Measurements from ENCODE around the gene HPSE2. TPM values are rescaled to one million over a fixed set of nuclear protein-coding genes. Genes with fewer than 3 reads are reported as not detected.

Gene HPSE2
- total RNA-seq, 1 experiment from 2014 or later, result 0.20 TPM

DNA sequence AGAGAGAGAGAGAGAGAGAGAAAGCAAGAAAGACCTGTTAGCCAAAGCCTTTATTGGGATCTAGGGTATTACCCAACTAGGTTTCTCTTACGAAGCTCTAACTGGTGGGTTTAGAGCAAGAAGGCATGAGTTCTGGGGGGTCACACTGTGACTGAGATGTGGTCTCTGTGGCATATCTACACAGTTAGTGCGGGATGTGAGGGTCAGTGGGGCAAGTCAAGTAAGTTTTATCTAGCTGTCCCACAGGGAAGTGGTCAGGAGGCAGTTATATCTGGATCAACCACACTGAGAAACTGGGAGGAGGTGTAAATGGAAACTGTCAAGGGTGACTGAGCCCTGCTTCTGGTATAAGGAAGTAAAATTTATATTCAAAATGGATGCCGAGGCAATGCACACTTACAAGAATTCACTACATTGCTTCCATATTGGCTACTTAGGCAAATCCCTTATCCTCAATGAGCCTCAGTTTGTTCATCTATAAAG lies 457.3 kb downstream of the HPSE2 start:
- Mint-ChIP-seq H3K9me3 (no peaks in the 10 kb centered on the region), H3K36me3 (ENCODE audit: insufficient read depth in 1 of 3, low read depth in 3 of 3) (no peaks in the 10 kb centered on the region; a peak in 1 of 7 replicates), H3K4me3 (no peak overlapping the region), H3K27me3 (ENCODE audit: low read depth) (peaks cover 2% of the 10 kb centered on the region; the same call in 1 of the 2 replicates), H3K27ac (no peak overlapping the region), H3K4me1 (no peaks in the 10 kb centered on the region)
- H3K9ac ChIP-seq (ENCODE audit: extremely low read depth, insufficient read length, low read length), result no peak overlapping the region
- no peak overlapping the region for H3K4ac ChIP-seq (ENCODE audit: low read depth, low read length)
- H3K79me2 ChIP-seq (ENCODE audit: insufficient read depth, low read length), result no peaks in the 10 kb centered on the region
- no peaks in the 10 kb centered on the region for H3K27me3 ChIP-seq (ENCODE audit: insufficient read depth, low read length)
- H3K4me2 ChIP-seq (ENCODE audit: insufficient read depth, insufficient read length, low read length), result no peak overlapping the region
- H4K8ac ChIP-seq (replicated peaks; ENCODE audit: insufficient read length, low read depth, low read length), result no peak overlapping the region
- H3K79me1 ChIP-seq (ENCODE audit: insufficient read depth, low read depth, low read length, poor library complexity, severe bottlenecking), result no peaks in the 10 kb centered on the region
- H4K20me1 ChIP-seq (ENCODE audit: control insufficient read depth, insufficient read depth, insufficient read length), result no peaks in the 10 kb centered on the region
- no peak overlapping the region for H4K91ac ChIP-seq (ENCODE audit: insufficient read length, low read depth, low read length)
- no peak overlapping the region for H2BK15ac ChIP-seq (ENCODE audit: low read depth, low read length)
- no peak overlapping the region for H2AFZ ChIP-seq (ENCODE audit: low read length)
- TF ChIP-seq, protein P1, sequence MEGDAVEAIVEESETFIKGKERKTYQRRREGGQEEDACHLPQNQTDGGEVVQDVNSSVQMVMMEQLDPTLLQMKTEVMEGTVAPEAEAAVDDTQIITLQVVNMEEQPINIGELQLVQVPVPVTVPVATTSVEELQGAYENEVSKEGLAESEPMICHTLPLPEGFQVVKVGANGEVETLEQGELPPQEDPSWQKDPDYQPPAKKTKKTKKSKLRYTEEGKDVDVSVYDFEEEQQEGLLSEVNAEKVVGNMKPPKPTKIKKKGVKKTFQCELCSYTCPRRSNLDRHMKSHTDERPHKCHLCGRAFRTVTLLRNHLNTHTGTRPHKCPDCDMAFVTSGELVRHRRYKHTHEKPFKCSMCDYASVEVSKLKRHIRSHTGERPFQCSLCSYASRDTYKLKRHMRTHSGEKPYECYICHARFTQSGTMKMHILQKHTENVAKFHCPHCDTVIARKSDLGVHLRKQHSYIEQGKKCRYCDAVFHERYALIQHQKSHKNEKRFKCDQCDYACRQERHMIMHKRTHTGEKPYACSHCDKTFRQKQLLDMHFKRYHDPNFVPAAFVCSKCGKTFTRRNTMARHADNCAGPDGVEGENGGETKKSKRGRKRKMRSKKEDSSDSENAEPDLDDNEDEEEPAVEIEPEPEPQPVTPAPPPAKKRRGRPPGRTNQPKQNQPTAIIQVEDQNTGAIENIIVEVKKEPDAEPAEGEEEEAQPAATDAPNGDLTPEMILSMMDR (conservative IDR thresholded peaks at IDR 0.05), result no peak
- no peak for DNase-seq
- H2BK20ac ChIP-seq (ENCODE audit: low read depth, low read length, poor library complexity, severe bottlenecking), result no peak overlapping the region
- H3K18ac ChIP-seq (ENCODE audit: insufficient read length, low read depth, low read length), result no peak overlapping the region
- no peak overlapping the region for H2AK5ac ChIP-seq (ENCODE audit: insufficient read length, low read length)
- H3K23ac ChIP-seq (ENCODE audit: insufficient read length, low read depth, low read length), result no peak overlapping the region
- H2BK12ac ChIP-seq (ENCODE audit: insufficient read length, low read depth, low read length), result no peak overlapping the region
- H3K14ac ChIP-seq (ENCODE audit: insufficient read depth, low read length), result no peak overlapping the region
- H3K27ac ChIP-seq (ENCODE audit: insufficient read length, low read depth, low read length), result no peak overlapping the region
- H3K23me2 ChIP-seq (ENCODE audit: insufficient read length, low read depth, low read length, poor library complexity, severe bottlenecking), result no peaks in the 10 kb centered on the region
- no peak overlapping the region for H3T11ph ChIP-seq (ENCODE audit: low read length)
- H3K4me1 ChIP-seq (ENCODE audit: insufficient read depth, low read length), result no peaks in the 10 kb centered on the region
- no peak overlapping the region for H4K5ac ChIP-seq (ENCODE audit: insufficient read length, low read depth, low read length)
- no peak overlapping the region for H2BK120ac ChIP-seq (ENCODE audit: low read depth, low read length, poor library complexity, severe bottlenecking)
- no peak overlapping the region for H2BK5ac ChIP-seq (ENCODE audit: insufficient read length, low read length)
- H3K56ac ChIP-seq (ENCODE audit: insufficient read length, low read depth, low read length), result no peak overlapping the region
- no peaks in the 10 kb centered on the region for H3K9me3 ChIP-seq (ENCODE audit: control insufficient read depth, low read depth, low read length)
- WGBS (ENCODE audit: extremely low coverage, insufficient read length, low lambda C conversion rate), result no CpG with 5 or more reads among the region's 3 CpGs
